Activated CD8-positive, alpha-beta T cell treated with anti-CD3 and anti-CD28 coated beads for 36 hours (primary cell): ENCODE results near the gene ENTREP1. TPM values are rescaled to one million over a fixed set of nuclear protein-coding genes. Genes with fewer than 3 reads are reported as not detected.

Experiments
- ATAC-seq: fragments of 200-7000 bp; cut with Tn5 transposase; one replicate; pipeline ENCODE4 v1.10.0; 2021; ENCODE audit warnings: mild to moderate bottlenecking, moderate library complexity
- CTCF ChIA-PET: fragments of 350-600 bp; sonication (Branson Sonifier 250); formaldehyde crosslinking; loops from one replicate; lab custom pipeline; 2021; ENCODE audit warnings: antibody characterized with exemption; lab: Charles Lee
- POLR2A ChIA-PET: fragments of 350-600 bp; sonication (Branson Sonifier 250); formaldehyde crosslinking; loops from one replicate; lab custom pipeline; 2021; ENCODE audit warnings: antibody characterized with exemption; lab: Charles Lee
- DNase-seq: peaks from one replicate; pipeline ENCODE4 v3.0.0-alpha.2; 2020
- H3K27ac Mint-ChIP-seq: one replicate; pipeline ENCODE4 v1.8.0; 2021; ENCODE audit warnings: mild to moderate bottlenecking, mixed read lengths
- H3K27me3 Mint-ChIP-seq: one replicate; pipeline ENCODE4 v1.8.0; 2021; ENCODE audit warnings: mixed read lengths
- H3K36me3 Mint-ChIP-seq: one replicate; pipeline ENCODE4 v1.8.0; 2021; ENCODE audit warnings: low read depth, mixed read lengths
- H3K4me1 Mint-ChIP-seq: one replicate; pipeline ENCODE4 v1.8.0; 2021; ENCODE audit warnings: low read depth, mixed read lengths
- H3K4me3 Mint-ChIP-seq: one replicate; pipeline ENCODE4 v1.8.0; 2021; ENCODE audit warnings: mild to moderate bottlenecking, moderate library complexity, mixed read lengths
- H3K9me3 Mint-ChIP-seq: one replicate; pipeline ENCODE4 v1.8.0; 2021; ENCODE audit warnings: mixed read lengths
- CTCF ChIP-seq: fragments of 200-600 bp; IDR thresholded peaks from one replicate; pipeline ENCODE4 v1.8.0; 2022; ENCODE audit warnings: antibody characterized with exemption, mild to moderate bottlenecking
- intact Hi-C: fragments of 100-400 bp; cut with micrococcal nuclease; formaldehyde crosslinking; loops from one replicate; pipeline ENCODE4 v1.10.0; 2022
- total RNA-seq, 2 experiments: library from RNA; stranded (reverse); gene quantifications; one replicate each; pipeline ENCODE4 v1.2.3, GENCODE V29; 2021

The ENTREP1 gene
- total RNA-seq, 2 experiments from 2014 or later: not detected

- DNase-seq (no peak), ATAC-seq (no peak)
- Mint-ChIP-seq H3K27me3 (no peaks in the 10 kb centered on the region), H3K4me1 (no peaks in the 10 kb centered on the region), H3K9me3 (no peaks in the 10 kb centered on the region), H3K36me3 (no peaks in the 10 kb centered on the region), H3K4me3 (no peak overlapping the region), H3K27ac (no peak overlapping the region)
- intact Hi-C loops: no loop called here
- TF ChIP-seq CTCF: no peak
- POLR2A ChIA-PET: no interaction called here
- CTCF ChIA-PET: interaction anchor here (1.1 kb wide), 1 partner anchor 342 kb away, joined by 3 read pairs; no protein-coding TSS in a partner anchor
Observed at GRCh38 chr9:69377981-69378380, 53.0 kb downstream of the ENTREP1 start.

GRCh38 chr9:69379270-69379982 is 54.4 kb downstream of the ENTREP1 start:
- no peak for ATAC-seq
- Mint-ChIP-seq H3K4me3 (no peak overlapping the region), H3K27ac (no peak overlapping the region), H3K27me3 (peaks cover 2% of the 10 kb centered on the region), H3K36me3 (no peaks in the 10 kb centered on the region), H3K9me3 (no peaks in the 10 kb centered on the region), H3K4me1 (no peaks in the 10 kb centered on the region)
- ChIA-PET CTCF (no interaction called here), POLR2A (no interaction called here)
- TF ChIP-seq CTCF: no peak
- DNase-seq: no peak
- intact Hi-C loops: no loop called here

GRCh38 chr9:69380301-69380700 is 55.3 kb downstream of the ENTREP1 start:
- Mint-ChIP-seq H3K4me3 (no peak overlapping the region), H3K27me3 (peaks cover 2% of the 10 kb centered on the region), H3K27ac (no peak overlapping the region), H3K9me3 (no peaks in the 10 kb centered on the region), H3K4me1 (no peaks in the 10 kb centered on the region), H3K36me3 (no peaks in the 10 kb centered on the region)
- DNase-seq (no peak), ATAC-seq (no peak)
- intact Hi-C loops: no loop called here
- TF ChIP-seq CTCF: no peak
- CTCF ChIA-PET: no interaction called here
- POLR2A ChIA-PET: no interaction called here

DNA sequence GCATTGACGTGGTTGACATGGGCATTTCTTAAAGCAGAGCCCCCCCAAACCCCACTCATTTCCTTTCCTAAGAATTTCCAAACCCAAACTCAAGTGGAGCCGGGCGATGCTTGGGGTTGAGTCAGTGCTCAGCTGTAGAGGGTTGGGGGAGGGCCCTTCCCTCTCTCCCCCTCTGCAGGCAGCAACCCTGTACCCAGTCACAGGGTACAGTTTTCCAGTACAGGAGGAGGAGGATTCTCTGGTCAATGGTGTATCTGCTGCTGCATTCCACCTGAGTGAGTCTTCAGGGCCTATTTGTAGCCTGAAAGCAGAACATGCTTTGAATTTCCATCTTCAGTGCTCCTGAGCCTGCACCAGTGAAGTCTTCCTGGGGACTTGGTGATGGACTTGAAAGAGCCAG is 55.8 kb downstream of the ENTREP1 start:
- intact Hi-C loops: no loop called here
- ChIA-PET CTCF (no interaction called here), POLR2A (no interaction called here)
- no peak for ATAC-seq
- Mint-ChIP-seq H3K27ac (no peak overlapping the region), H3K9me3 (no peaks in the 10 kb centered on the region), H3K4me3 (no peak overlapping the region), H3K27me3 (peaks cover 2% of the 10 kb centered on the region), H3K4me1 (no peaks in the 10 kb centered on the region), H3K36me3 (no peaks in the 10 kb centered on the region)
- no peak for TF ChIP-seq CTCF
- no peak for DNase-seq

DNA sequence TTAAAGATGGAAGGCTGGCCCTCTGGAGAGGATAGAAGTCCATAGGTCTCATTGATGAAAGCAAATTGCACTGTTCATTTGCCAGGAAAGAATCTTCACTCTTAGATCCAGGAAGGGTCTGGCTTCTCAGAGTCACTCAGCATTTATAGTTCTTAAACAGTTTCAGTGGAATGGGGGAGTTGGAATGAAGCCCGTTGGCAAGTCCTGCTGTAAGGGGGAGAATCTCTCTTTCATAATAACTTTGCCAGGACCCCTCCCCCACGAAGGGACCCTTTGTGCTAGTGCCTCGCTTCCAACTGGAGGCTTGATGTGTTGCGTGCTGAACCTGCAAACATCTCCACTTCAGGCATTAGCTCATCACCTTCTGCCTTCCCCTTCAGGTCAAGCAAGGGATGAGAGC is 57.1 kb downstream of the ENTREP1 start:
- intact Hi-C loops: no loop called here

More for the DNA sequence above, 57.1 kb downstream of the ENTREP1 start:
- no peaks in the 10 kb centered on the region for H3K4me1 Mint-ChIP-seq
- H3K27me3 Mint-ChIP-seq: peaks cover 2% of the 10 kb centered on the region
- H3K9me3 Mint-ChIP-seq: no peaks in the 10 kb centered on the region
- TF ChIP-seq CTCF: no peak
- ATAC-seq (no peak), DNase-seq (no peak)
- ChIA-PET CTCF (no interaction called here), POLR2A (no interaction called here)
- H3K4me3 Mint-ChIP-seq: no peak overlapping the region
- no peak overlapping the region for H3K27ac Mint-ChIP-seq
- no peaks in the 10 kb centered on the region for H3K36me3 Mint-ChIP-seq
